MCF 10A (cell line): ENCODE measurements around the gene RTL1. TPM values are rescaled to one million over a fixed set of nuclear protein-coding genes. Genes with fewer than 3 reads are reported as not detected.

ENCODE experiments used
- BruUV-seq: library from RNA; stranded (reverse); fragments of 400-500 nt; replicated peaks from 2 replicates; lab custom pipeline; 2021; lab: Mats Ljungman, UMichigan
- CTCF ChIA-PET: fragments of 300-600 bp; sonication (Branson Sonifier 250); formaldehyde crosslinking; extraction: SDS; loops from one replicate; lab custom pipeline; 2021; ENCODE audit warnings: antibody characterized with exemption, inconsistent platforms; lab: Yijun Ruan, JAX
- POLR2A ChIA-PET: fragments of 300-600, 350-650 bp; sonication (Branson Sonifier 250); formaldehyde crosslinking; extraction: SDS; loops from one replicate; lab custom pipeline; 2020; ENCODE audit warnings: antibody characterized with exemption, inconsistent platforms; lab: Yijun Ruan, JAX
- DNase-seq: peaks from one replicate; pipeline ENCODE4 v3.0.0-alpha.2; 2018; ENCODE audit not compliant: unreplicated experiment
- H3K27ac Mint-ChIP-seq: one replicate; pipeline ENCODE4 v1.8.0; 2022; ENCODE audit warnings: mild to moderate bottlenecking, low read depth, mixed read lengths; ENCODE audit not compliant: unreplicated experiment
- H3K27me3 Mint-ChIP-seq: one replicate; pipeline ENCODE4 v1.8.0; 2022; ENCODE audit warnings: mixed read lengths; ENCODE audit not compliant: insufficient read depth, unreplicated experiment
- H3K36me3 Mint-ChIP-seq: one replicate; pipeline ENCODE4 v1.8.0; 2022; ENCODE audit warnings: mild to moderate bottlenecking, moderate library complexity, mixed read lengths; ENCODE audit not compliant: insufficient read depth, unreplicated experiment
- H3K4me1 Mint-ChIP-seq: one replicate; pipeline ENCODE4 v1.8.0; 2022; ENCODE audit warnings: mixed read lengths; ENCODE audit not compliant: insufficient read depth, unreplicated experiment
- H3K4me3 Mint-ChIP-seq: one replicate; pipeline ENCODE4 v1.8.0; 2022; ENCODE audit warnings: mild to moderate bottlenecking, moderate library complexity, mixed read lengths; ENCODE audit not compliant: unreplicated experiment
- H3K9me3 Mint-ChIP-seq: one replicate; pipeline ENCODE4 v1.8.0; 2022; ENCODE audit warnings: mixed read lengths; ENCODE audit not compliant: unreplicated experiment
- intact Hi-C: fragments of 100-400 bp; cut with micrococcal nuclease; formaldehyde crosslinking; loops from 2 replicates; pipeline ENCODE4 v1.14.1; 2022
- total RNA-seq: library from RNA; stranded (reverse); gene quantifications from 2 replicates; pipeline ENCODE4 v1.2.3, GENCODE V29; 2022
- TF ChIP-seq, protein P1 (sequence below): fragments of 200-600 bp; IDR thresholded peaks from one replicate; pipeline ENCODE4 v1.8.0; 2022; ENCODE audit warnings: antibody characterized with exemption, mild to moderate bottlenecking; ENCODE audit not compliant: unreplicated experiment

Gene RTL1
- total RNA-seq, 1 experiment from 2014 or later, result not detected

- ChIA-PET POLR2A (no interaction called here), CTCF (interaction anchor here (1.5 kb wide), 1 partner anchor 16 kb away, joined by 3 read pairs; no protein-coding TSS in a partner anchor)
- Mint-ChIP-seq H3K36me3 (no peaks in the 10 kb centered on the region), H3K27ac (no peak overlapping the region), H3K4me1 (no peaks in the 10 kb centered on the region), H3K4me3 (no peak overlapping the region), H3K9me3 (no peaks in the 10 kb centered on the region), H3K27me3 (peaks cover 40% of the 10 kb centered on the region)
- intact Hi-C loops, result no loop called here
- TF ChIP-seq, protein P1, sequence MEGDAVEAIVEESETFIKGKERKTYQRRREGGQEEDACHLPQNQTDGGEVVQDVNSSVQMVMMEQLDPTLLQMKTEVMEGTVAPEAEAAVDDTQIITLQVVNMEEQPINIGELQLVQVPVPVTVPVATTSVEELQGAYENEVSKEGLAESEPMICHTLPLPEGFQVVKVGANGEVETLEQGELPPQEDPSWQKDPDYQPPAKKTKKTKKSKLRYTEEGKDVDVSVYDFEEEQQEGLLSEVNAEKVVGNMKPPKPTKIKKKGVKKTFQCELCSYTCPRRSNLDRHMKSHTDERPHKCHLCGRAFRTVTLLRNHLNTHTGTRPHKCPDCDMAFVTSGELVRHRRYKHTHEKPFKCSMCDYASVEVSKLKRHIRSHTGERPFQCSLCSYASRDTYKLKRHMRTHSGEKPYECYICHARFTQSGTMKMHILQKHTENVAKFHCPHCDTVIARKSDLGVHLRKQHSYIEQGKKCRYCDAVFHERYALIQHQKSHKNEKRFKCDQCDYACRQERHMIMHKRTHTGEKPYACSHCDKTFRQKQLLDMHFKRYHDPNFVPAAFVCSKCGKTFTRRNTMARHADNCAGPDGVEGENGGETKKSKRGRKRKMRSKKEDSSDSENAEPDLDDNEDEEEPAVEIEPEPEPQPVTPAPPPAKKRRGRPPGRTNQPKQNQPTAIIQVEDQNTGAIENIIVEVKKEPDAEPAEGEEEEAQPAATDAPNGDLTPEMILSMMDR, result no peak
- no TSS peak for BruUV-seq
- DNase-seq, result no peak
Observed at GRCh38 chr14:100834794-100835547, 68.6 kb downstream of the RTL1 start.

DNA sequence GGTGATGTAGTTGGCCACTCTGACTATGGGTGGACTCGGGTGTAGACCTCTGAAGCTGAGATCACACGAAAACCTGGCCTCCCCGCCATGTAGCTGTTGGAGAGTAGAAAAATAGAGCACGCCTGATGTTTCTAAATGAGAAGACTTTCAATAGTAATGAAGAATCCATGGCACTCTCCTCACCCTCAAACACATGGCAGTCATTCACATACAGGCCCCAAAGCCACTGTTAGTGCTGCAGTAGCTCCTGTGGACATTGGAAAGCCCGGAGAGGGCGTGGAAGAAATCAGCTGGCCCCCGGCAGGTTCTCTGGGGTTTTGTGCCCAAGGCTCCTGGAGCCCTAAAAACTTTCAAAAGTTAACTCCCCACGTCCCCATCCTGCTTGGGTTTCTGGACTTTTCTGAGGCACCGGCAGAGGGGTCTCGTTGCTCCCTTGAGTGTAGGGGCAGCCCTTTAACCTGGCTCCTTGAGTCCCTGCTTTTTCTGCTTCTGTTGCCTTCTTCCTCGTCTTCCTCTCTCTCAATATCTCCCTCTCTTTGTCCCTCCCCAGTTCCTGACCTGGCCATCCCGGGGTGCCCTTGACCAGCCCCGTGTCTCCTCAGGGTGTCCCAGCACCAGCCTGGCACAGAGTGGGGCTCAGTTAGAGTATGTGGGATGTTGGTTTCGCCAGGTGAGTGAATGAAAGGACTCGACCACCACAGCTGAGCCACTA is 69.3 kb downstream of the RTL1 start:
- POLR2A ChIA-PET, result no interaction called here
- H3K4me3 Mint-ChIP-seq, result no peak overlapping the region
- TF ChIP-seq, protein P1, result no peak
- no peaks in the 10 kb centered on the region for H3K4me1 Mint-ChIP-seq
- CTCF ChIA-PET, result interaction anchor here (0.6 to 1.5 kb wide), 2 partner anchors 17 to 407 kb away, joined by 3 read pairs; no protein-coding TSS in a partner anchor
- no peak overlapping the region for H3K27ac Mint-ChIP-seq
- intact Hi-C loops, result no loop called here
- H3K36me3 Mint-ChIP-seq, result no peaks in the 10 kb centered on the region
- H3K9me3 Mint-ChIP-seq, result no peaks in the 10 kb centered on the region
- BruUV-seq, result no TSS peak
- H3K27me3 Mint-ChIP-seq, result peaks cover 40% of the 10 kb centered on the region
- DNase-seq, result no peak

DNA sequence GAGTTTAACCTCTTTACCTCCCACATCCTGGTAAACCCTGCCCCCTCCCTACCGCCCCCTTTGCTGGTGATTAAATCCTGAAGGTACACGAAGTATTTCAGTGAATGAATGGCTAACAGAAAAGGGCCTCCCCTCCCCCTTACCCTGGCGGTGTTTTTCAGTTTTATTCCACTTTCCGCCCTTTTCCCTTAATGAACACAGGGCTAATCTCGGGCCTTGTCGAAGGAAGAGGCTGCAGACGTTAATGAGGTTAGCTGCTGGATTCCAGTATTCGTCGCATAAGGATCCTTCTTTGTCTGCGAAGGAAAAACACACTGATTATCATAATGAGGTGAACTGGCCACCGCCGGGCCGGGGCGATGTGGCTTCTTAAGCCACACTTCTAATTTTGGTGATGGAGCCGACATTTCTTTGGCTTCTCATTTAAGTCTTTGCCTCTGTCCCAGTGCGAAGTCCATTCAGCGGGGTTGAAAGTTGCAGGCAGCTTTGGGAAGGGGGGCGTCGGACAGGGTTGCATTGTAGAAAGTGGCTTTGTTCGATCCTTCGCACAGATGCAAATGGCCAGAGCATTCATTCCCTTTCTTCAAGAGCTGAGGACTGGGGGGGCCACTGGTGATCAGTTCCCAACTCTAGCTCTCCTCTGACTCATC is 71.1 kb downstream of the RTL1 start:
- DNase-seq, result no peak
- Mint-ChIP-seq H3K4me1 (no peaks in the 10 kb centered on the region), H3K9me3 (peaks cover 3% of the 10 kb centered on the region), H3K36me3 (no peaks in the 10 kb centered on the region), H3K27ac (no peak overlapping the region), H3K4me3 (no peak overlapping the region), H3K27me3 (peaks cover 45% of the 10 kb centered on the region)
- CTCF ChIA-PET, result no interaction called here
- TF ChIP-seq, protein P1, result no peak
- intact Hi-C loops, result no loop called here
- BruUV-seq, result no TSS peak
- POLR2A ChIA-PET, result no interaction called here

GRCh38 chr14:100830681-100831080 is 72.8 kb downstream of the RTL1 start:
- TF ChIP-seq, protein P1, result no peak
- H3K36me3 Mint-ChIP-seq, result no peaks in the 10 kb centered on the region
- POLR2A ChIA-PET, result no interaction called here
- intact Hi-C loops, result no loop called here
- no peak overlapping the region for H3K27ac Mint-ChIP-seq
- no peaks in the 10 kb centered on the region for H3K4me1 Mint-ChIP-seq
- H3K4me3 Mint-ChIP-seq, result no peak overlapping the region
- CTCF ChIA-PET, result no interaction called here
- no TSS peak for BruUV-seq
- H3K9me3 Mint-ChIP-seq, result peaks cover 6% of the 10 kb centered on the region
- DNase-seq, result no peak
- peaks cover 50% of the 10 kb centered on the region for H3K27me3 Mint-ChIP-seq
